ENCODE results near the gene SLC15A1.

SLC15A1 gene

DNA sequence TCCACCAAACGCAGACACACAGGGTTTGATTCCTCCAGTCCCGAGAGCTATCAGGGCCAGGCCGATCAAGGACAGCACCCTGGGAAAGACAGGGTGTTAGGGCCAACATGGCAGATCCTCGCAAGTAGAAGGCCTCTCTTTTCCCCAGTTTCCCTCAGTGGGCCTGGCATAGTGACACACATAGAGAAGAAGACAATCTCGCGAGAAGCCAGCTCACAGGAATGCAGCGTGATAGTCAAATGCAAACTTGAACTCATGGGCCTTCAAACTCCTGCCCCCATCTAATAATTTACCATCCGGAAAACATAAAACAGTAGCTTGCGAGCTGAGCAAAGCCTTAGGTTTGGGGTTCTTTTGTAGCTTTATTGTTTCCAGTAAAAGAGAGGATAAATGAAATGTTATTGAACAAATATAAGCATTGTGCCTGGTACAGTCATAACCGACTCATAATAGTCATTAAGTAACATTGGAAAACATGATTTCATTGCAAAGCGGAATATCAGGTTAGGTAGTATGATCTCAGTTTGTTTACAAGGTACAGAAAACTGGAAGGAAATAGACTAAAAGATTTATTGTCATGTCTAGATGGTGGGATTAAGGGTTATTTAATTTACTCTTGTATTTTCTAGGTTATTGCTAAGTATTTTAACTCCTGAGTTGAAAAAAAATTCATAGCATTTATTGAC lies 30.5 kb downstream of the SLC15A1 start:
- H3K4me3 ChIP-seq (ENCODE audit: low read length): no peak overlapping the region
- TF ChIP-seq ZNF274 (IDR thresholded peaks at IDR 0.05; ENCODE audit: low read depth, low read length): no peak

DNA sequence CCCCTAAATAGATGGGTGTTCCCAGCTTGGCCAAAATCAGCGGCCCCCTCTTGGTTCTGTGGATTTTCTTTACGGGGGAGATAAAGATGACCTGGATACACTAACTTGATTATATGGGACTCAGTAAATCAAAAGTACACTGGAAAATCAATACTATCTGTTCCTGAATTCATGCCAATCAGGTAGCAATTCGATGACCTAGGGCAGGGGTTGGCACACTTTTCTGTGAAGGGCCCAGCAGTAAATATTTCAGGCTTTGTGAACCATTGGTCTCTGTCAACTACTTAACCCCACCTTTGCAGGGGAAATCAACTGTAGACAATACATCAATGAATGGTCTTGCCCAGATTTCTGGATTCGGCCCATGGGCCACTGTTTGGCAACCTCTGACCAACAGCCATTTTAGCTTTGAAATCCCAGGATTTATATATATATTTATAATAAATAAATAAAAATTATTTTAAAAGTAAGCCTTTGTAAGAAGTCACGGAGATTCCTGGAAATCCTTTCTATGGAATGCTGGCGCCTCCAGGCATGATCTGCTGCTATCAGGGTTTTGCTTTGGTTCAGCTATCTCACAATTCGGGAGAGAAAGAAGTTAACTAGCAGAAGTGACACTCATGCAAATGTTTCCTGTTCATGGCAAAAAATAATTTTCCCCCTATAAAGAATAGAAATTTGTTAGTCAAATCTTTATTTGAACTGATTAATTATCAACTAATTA lies 32.8 kb downstream of the SLC15A1 start:
- H3K4me3 ChIP-seq (ENCODE audit: low read length): no peak overlapping the region
- TF ChIP-seq ZNF274 (IDR thresholded peaks at IDR 0.05; ENCODE audit: low read depth, low read length): no peak

DNA sequence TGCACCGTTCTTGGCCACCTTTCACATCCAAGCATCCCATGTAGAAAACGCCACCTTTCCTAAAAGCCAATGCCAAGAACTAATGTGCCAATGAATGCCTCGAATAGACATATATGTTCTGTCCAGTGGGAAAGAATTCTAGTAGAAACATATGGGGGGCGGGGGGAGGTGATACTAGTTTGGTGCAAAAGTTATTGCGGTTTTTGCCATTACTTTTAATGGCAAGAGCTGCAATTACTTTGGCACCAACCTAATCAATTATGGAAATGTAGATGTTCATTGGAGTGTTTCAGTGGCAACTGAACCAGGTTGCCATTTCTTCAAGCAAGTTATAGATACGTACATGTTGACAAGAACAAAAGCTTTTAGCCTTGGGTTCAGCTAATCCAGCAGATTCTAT lies 34.6 kb downstream of the SLC15A1 start:
- no peak for TF ChIP-seq ZNF274 (IDR thresholded peaks at IDR 0.05; ENCODE audit: low read depth, low read length)
- no peak overlapping the region for H3K4me3 ChIP-seq (ENCODE audit: low read length)

GRCh38 chr13:98717256-98717655 lies 35.2 kb downstream of the SLC15A1 start:
- no peak for TF ChIP-seq ZNF274 (IDR thresholded peaks at IDR 0.05; ENCODE audit: low read depth, low read length)
- H3K4me3 ChIP-seq (ENCODE audit: low read length): no peak overlapping the region

DNA sequence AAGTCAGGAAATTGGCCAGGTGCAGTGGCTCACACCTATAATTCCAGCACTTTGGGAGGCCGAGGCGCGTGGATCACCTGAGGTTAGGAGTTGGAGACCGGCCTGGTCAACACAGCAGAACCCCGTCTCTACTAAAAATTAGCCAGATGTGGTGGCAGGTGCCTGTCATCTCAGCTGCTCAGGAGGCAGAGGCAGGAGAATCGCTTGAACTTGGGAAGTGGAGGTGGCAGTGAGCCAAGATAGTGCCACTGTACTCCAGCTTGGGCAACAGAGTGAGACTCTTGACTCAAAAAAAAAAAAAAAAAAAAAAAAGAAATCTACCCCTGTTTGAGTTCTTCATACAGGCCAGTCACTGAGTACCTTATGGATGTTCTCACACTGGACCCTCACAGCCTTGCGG lies 42.0 kb downstream of the SLC15A1 start:
- TF ChIP-seq ZNF274 (IDR thresholded peaks at IDR 0.05; ENCODE audit: low read depth, low read length): no peak
- H3K4me3 ChIP-seq (ENCODE audit: low read length): no peak overlapping the region

DNA sequence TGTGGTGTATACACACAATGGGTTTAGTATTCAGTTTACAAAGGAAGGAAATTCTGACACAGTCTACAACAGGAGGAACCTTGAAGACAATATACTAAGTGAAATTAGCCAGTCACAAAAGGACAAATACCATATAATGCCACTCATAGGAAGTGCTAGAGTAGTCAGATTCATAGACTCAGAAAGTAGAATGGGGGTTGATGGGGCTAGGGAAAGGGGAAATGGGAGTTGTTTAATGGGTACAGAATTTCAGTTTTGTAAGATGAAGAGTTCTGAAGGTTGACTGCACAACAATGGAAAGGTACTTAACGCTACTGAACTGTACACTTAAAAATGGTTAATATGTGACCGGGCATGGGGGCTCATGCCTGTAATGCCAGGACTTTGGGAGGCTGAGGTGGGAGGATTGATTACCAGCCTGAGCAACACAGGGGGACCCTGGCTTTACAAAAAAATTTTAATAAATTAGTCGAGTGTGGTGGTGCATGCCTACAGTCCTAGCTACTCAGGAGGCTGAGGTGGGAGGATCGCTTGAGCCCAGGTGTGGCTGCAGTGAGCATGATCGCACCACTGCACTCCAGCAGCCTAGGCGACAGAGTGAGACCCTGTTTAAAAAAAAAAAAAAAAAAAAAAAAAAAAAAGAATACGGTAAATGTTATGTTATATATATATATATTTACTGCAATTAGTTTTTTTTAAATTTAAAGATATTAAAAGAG lies 45.0 kb downstream of the SLC15A1 start:
- no peak overlapping the region for H3K4me3 ChIP-seq (ENCODE audit: low read length)
- TF ChIP-seq ZNF274 (IDR thresholded peaks at IDR 0.05; ENCODE audit: low read depth, low read length): no peak

- H3K4me3 ChIP-seq (ENCODE audit: low read length): no peak overlapping the region
- TF ChIP-seq ZNF274 (IDR thresholded peaks at IDR 0.05; ENCODE audit: low read depth, low read length): no peak
Measured at GRCh38 chr13:98706446-98707110, 45.9 kb downstream of the SLC15A1 start.

DNA sequence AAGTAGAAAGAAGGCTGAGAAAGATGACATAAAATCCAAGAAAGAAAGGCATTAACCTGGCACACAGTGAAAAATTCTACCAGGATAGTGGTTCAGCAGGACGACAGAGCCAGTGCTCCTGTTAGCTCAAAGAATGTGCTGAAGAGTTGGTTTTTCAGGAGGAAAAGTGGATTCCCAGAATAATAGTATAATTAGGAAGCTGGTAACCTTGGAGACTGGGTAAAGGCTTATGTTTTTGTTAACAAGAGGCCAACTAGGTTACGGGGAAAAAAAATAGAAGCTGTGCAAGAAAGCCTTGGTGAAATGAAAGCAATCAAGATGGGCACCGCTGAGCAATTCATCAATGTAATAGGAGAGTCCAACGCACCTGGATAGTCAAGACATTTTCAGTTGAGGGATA lies 54.7 kb downstream of the SLC15A1 start:
- H3K4me3 ChIP-seq (ENCODE audit: low read length): no peak overlapping the region
- TF ChIP-seq ZNF274 (IDR thresholded peaks at IDR 0.05; ENCODE audit: low read depth, low read length): no peak

DNA sequence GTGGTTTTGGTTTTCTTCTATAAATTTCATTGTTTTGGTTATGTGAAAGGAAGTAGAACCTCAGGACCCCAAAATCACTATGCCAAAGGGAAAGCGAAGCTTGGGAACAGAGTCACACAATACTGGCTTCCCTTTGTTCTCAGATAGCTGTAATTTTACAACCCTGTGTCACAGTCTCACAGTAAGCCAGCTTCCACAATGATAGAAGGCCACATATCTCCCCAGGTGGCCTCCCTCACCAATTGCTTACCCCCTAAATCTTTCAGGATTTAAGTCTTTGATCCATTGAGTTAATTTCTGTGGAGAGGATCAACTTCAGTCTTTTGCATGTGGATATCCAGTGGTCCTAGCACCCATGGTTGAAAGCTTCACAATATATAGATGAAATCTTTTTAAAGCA lies 58.7 kb downstream of the SLC15A1 start:
- no peak for TF ChIP-seq ZNF274 (IDR thresholded peaks at IDR 0.05; ENCODE audit: low read depth, low read length)
- no peak overlapping the region for H3K4me3 ChIP-seq (ENCODE audit: low read length)

DNA sequence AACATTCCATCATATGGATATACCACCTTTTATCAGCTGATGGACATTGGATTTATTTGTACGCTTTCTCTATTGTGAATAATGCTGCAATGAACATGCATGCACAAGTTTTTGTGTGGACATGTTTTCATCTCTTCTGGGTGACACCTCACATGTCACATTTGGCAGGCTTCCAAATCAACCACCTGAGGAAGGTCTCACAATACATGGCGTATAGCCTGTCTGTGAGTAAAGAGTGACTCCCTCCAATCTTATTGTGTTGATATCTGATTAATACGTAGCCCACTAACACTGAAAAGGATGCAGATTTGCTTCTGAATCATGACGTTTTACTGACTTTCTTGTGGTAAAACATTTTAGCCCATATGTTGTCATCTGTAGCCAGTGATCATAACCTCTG lies 61.1 kb downstream of the SLC15A1 start:
- H3K4me3 ChIP-seq (ENCODE audit: low read length): no peak overlapping the region
- TF ChIP-seq ZNF274 (IDR thresholded peaks at IDR 0.05; ENCODE audit: low read depth, low read length): no peak

GRCh38 chr13:98690348-98691022 lies 62.0 kb downstream of the SLC15A1 start:
- H3K4me3 ChIP-seq (ENCODE audit: low read length): no peak overlapping the region
- TF ChIP-seq ZNF274 (IDR thresholded peaks at IDR 0.05; ENCODE audit: low read depth, low read length): no peak

- no peak overlapping the region for H3K4me3 ChIP-seq (ENCODE audit: low read length)
- no peak for TF ChIP-seq ZNF274 (IDR thresholded peaks at IDR 0.05; ENCODE audit: low read depth, low read length)
Measured at GRCh38 chr13:98689347-98689968, 63.0 kb downstream of the SLC15A1 start.

DNA sequence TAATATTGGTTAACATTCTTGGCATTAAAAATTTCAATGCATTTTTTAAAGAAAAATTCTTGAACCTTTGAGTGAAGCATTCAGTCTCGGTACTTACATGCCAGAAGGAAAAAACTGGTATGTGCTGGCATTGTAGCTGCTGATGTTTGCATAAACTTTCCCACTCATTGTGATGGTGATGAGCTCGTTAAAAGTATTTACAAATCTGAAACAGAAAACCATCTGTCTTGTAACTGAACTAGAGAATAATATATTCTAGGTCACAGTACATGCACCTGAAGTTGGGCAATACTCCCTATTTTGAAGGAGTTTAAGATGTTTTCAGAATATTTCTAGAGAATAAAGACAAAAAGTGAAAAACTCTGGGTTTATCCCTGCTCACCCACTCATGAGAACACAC lies 64.1 kb downstream of the SLC15A1 start:
- H3K4me3 ChIP-seq (ENCODE audit: low read length): no peak overlapping the region
- no peak for TF ChIP-seq ZNF274 (IDR thresholded peaks at IDR 0.05; ENCODE audit: low read depth, low read length)

Measured in GM08714 (cell line).